ENCODE results near the gene NRDC. TPM values are rescaled to one million over a fixed set of nuclear protein-coding genes. Genes with fewer than 3 reads are reported as not detected.
A peak's percentile ranks its signal among the peaks of the same experiment; 100 is the strongest.
"Not testable (repeated sequence)": the region's sequence is repeated elsewhere in the genome, so short reads cannot be mapped to it uniquely, and the experiment has no call there.

The NRDC gene
- total RNA-seq, 2 experiments from 2014 or later, result 116 to 118 TPM

DNA sequence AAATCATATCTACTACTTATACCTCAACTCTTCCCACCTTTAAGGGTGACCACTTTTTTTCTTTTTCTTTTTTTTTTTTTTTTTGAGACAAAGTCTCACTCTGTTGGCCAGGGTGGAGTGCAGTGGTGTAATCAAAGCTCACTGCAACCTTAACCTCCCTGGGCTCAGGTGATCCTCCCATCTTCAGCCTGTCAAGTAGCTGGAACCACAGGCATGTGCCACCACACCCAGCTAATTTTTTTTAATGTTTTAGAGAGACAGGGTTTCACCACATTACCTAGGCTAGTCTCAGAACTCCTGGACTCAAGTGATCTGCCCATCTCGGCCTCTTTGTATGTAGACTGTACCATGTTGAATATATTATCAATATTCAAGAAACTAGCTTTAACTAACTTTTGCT is 39.4 kb downstream of the NRDC start:
- peaks cover 12% of the 10 kb centered on the region for H3K36me3 Mint-ChIP-seq
- no peak for DNase-seq
- H3K4me3 Mint-ChIP-seq, result no peak overlapping the region
- no peaks in the 10 kb centered on the region for H3K9me3 Mint-ChIP-seq
- H3K27ac Mint-ChIP-seq, result no peak overlapping the region
- no peaks in the 10 kb centered on the region for H3K27me3 Mint-ChIP-seq
- peaks cover 19% of the 10 kb centered on the region for H3K4me1 Mint-ChIP-seq

- Mint-ChIP-seq H3K27me3 (no peaks in the 10 kb centered on the region), H3K27ac (no peak overlapping the region), H3K4me3 (no peak overlapping the region), H3K4me1 (peaks cover 7% of the 10 kb centered on the region), H3K9me3 (no peaks in the 10 kb centered on the region), H3K36me3 (peaks cover 12% of the 10 kb centered on the region)
- no peak for DNase-seq
These were observed 41.3 kb downstream of the NRDC start for GRCh38 chr1:51837243-51837642.

GRCh38 chr1:51833700-51834099 is 44.8 kb downstream of the NRDC start:
- DNase-seq, result no peak
- Mint-ChIP-seq H3K27me3 (no peaks in the 10 kb centered on the region), H3K4me3 (no peak overlapping the region), H3K4me1 (peaks cover 2% of the 10 kb centered on the region), H3K27ac (no peak overlapping the region), H3K36me3 (peaks cover 10% of the 10 kb centered on the region), H3K9me3 (no peaks in the 10 kb centered on the region)

- no peak overlapping the region for H3K4me3 Mint-ChIP-seq
- DNase-seq, result no peak
- no peaks in the 10 kb centered on the region for H3K4me1 Mint-ChIP-seq
- no peaks in the 10 kb centered on the region for H3K27me3 Mint-ChIP-seq
- H3K9me3 Mint-ChIP-seq, result no peaks in the 10 kb centered on the region
- H3K36me3 Mint-ChIP-seq, result peaks cover 7% of the 10 kb centered on the region
- H3K27ac Mint-ChIP-seq, result no peak overlapping the region
These were observed 49.5 kb downstream of the NRDC start for GRCh38 chr1:51829058-51829457.

DNA sequence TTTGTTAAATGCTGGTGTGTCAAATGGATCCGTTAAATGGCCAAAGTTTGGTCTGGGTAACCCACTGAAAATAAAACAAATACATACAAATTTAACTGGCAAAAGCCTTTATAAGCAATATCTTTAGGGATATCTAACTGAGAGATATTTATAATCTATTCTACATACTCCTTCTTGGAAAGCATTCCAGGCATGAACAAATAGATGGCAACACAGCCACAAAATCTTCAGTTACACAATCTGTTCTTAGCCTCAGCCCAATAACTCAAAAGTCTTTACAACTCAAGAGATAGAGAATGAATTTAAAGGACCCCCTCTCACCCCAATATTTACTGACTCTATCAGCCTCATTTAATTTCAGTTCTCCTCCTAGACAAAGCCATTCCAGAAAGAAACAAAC is 58.7 kb downstream of the NRDC start:
- Mint-ChIP-seq H3K36me3 (peaks cover 7% of the 10 kb centered on the region), H3K9me3 (no peaks in the 10 kb centered on the region), H3K4me1 (no peaks in the 10 kb centered on the region)

GRCh38 chr1:51819021-51819420 is 59.5 kb downstream of the NRDC start:
- not testable (repeated sequence) for H3K27ac Mint-ChIP-seq, H3K4me3 Mint-ChIP-seq, H3K4me1 Mint-ChIP-seq, H3K27me3 Mint-ChIP-seq, DNase-seq, H3K36me3 Mint-ChIP-seq, H3K9me3 Mint-ChIP-seq

More for the DNA sequence above, 58.7 kb downstream of the NRDC start:
- DNase-seq, result no peak
- Mint-ChIP-seq H3K4me3 (no peak overlapping the region), H3K27me3 (no peaks in the 10 kb centered on the region), H3K27ac (no peak overlapping the region)

DNA sequence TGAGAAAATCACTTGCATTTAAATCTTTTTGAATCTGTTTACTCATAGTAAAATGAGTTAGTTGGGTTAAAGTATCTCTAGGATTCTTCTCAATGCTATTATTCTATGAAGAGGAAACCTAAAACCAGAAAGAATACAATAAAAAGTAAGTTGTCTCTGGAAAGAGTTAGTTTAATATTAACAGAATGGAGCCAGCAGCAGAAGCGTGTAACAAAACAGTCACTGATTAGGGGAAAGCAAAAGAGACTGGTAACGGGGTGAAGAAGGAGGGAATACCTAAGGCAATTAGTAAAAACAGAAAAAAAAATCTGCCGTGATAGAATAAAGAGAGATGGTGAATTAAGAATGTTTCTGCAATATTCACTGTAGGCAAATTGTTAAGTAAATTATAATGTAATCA is 60.0 kb downstream of the NRDC start:
- Mint-ChIP-seq H3K4me3 (no peak overlapping the region), H3K27ac (no peak overlapping the region), H3K27me3 (no peaks in the 10 kb centered on the region), H3K4me1 (no peaks in the 10 kb centered on the region), H3K9me3 (no peaks in the 10 kb centered on the region), H3K36me3 (peaks cover 14% of the 10 kb centered on the region)
- no peak for DNase-seq

- H3K27ac Mint-ChIP-seq, result no peak overlapping the region
- H3K36me3 Mint-ChIP-seq, result peaks cover 16% of the 10 kb centered on the region
- no peaks in the 10 kb centered on the region for H3K9me3 Mint-ChIP-seq
- no peaks in the 10 kb centered on the region for H3K27me3 Mint-ChIP-seq
- no peak for DNase-seq
- H3K4me1 Mint-ChIP-seq, result no peaks in the 10 kb centered on the region
- no peak overlapping the region for H3K4me3 Mint-ChIP-seq
These were observed 64.0 kb downstream of the NRDC start for GRCh38 chr1:51814513-51814912.

GRCh38 chr1:51799372-51799771 is 79.2 kb downstream of the NRDC start:
- no peak overlapping the region for H3K27ac Mint-ChIP-seq
- H3K9me3 Mint-ChIP-seq, result no peaks in the 10 kb centered on the region
- DNase-seq, result no peak
- no peaks in the 10 kb centered on the region for H3K27me3 Mint-ChIP-seq
- H3K36me3 Mint-ChIP-seq, result peaks cover 8% of the 10 kb centered on the region
- no peaks in the 10 kb centered on the region for H3K4me1 Mint-ChIP-seq
- H3K4me3 Mint-ChIP-seq, result no peak overlapping the region

GRCh38 chr1:51794868-51795267 is 83.7 kb downstream of the NRDC start:
- Mint-ChIP-seq H3K27ac (no peak overlapping the region), H3K36me3 (peaks cover 20% of the 10 kb centered on the region), H3K27me3 (no peaks in the 10 kb centered on the region), H3K9me3 (no peaks in the 10 kb centered on the region), H3K4me3 (no peak overlapping the region), H3K4me1 (peaks cover 14% of the 10 kb centered on the region)
- DNase-seq, result no peak

GRCh38 chr1:51794260-51794659 is 84.3 kb downstream of the NRDC start:
- peak overlapping the region; percentile 32 for H3K27ac Mint-ChIP-seq
- H3K4me3 Mint-ChIP-seq, result no peak overlapping the region
- H3K36me3 Mint-ChIP-seq, result peaks cover 22% of the 10 kb centered on the region
- H3K9me3 Mint-ChIP-seq, result no peaks in the 10 kb centered on the region
- DNase-seq, result no peak
- peaks cover 14% of the 10 kb centered on the region for H3K4me1 Mint-ChIP-seq
- no peaks in the 10 kb centered on the region for H3K27me3 Mint-ChIP-seq

DNA sequence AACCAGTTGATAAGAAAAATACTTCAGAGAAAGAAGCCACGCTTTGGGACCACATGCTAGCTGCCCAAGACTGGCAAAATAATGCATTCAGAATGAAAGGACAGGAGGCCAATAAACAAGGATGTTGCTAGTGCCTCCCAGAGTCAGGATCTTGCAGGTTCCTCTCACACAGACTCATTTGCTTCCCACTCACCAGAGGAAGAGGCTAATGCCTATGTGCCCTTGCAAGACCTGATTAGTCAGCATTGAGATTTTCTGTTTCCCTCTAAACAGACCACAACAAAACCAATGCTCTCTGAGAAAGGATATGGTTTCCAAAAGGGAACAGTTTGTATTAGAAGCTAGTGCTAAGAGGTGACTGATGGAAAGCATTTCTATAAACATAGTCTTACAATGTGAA is 85.7 kb downstream of the NRDC start:
- Mint-ChIP-seq H3K4me1 (peaks cover 14% of the 10 kb centered on the region), H3K4me3 (no peak overlapping the region), H3K27ac (peak overlapping the region; percentile 67), H3K27me3 (no peaks in the 10 kb centered on the region), H3K36me3 (peaks cover 24% of the 10 kb centered on the region), H3K9me3 (no peaks in the 10 kb centered on the region)
- peak; percentile 4 for DNase-seq

DNA sequence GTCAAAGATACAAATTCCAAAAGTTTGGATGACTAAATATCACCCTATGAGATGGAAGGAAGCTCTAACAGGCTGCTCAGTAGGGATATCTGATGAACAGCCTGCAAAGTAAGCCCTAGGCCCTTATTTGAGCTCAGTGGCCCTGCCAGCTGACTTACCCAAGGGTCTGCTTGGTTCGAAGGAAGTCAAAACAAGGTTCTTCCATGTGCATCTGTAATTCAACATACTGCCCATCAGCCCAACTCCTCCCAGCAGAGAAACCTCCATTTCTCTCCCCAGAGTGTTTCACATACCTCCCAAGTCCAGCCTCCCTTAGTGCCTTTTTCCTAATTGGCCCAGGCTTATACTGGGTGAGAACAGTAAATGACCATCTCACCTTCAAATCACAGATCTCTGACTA is 86.6 kb downstream of the NRDC start:
- H3K36me3 Mint-ChIP-seq, result peaks cover 24% of the 10 kb centered on the region
- H3K27ac Mint-ChIP-seq, result peak overlapping the region; percentile 34
- H3K4me1 Mint-ChIP-seq, result peaks cover 14% of the 10 kb centered on the region
- H3K9me3 Mint-ChIP-seq, result no peaks in the 10 kb centered on the region
- H3K27me3 Mint-ChIP-seq, result no peaks in the 10 kb centered on the region
- DNase-seq, result no peak
- H3K4me3 Mint-ChIP-seq, result no peak overlapping the region

GRCh38 chr1:51790385-51790784 is 88.1 kb downstream of the NRDC start:
- Mint-ChIP-seq H3K4me3 (no peak overlapping the region), H3K27me3 (no peaks in the 10 kb centered on the region), H3K36me3 (peaks cover 24% of the 10 kb centered on the region), H3K27ac (no peak overlapping the region), H3K4me1 (peaks cover 14% of the 10 kb centered on the region), H3K9me3 (no peaks in the 10 kb centered on the region)
- DNase-seq, result no peak

DNA sequence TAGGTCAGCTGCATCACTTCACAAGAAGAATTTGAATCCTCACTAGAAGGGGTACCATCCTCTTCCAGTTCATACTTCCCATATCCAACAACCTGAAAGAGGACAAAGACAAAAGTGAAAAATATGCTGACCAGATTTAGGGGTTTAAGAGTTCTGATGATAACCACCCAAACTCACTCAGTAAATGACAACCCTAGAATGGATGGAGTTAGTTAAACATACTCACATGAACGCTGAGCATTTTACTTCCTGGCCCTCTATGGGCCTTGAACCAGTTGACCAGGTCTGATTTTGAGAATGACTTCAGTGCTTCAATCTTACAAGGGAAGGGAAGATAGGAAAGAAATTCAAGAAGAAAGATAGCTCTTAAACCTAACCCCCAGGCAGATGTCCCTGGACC is 89.2 kb downstream of the NRDC start:
- Mint-ChIP-seq H3K4me1 (peaks cover 14% of the 10 kb centered on the region), H3K27me3 (no peaks in the 10 kb centered on the region), H3K27ac (peak overlapping the region; percentile 21), H3K4me3 (no peak overlapping the region), H3K36me3 (peaks cover 22% of the 10 kb centered on the region), H3K9me3 (no peaks in the 10 kb centered on the region)
- DNase-seq, result no peak

- no peaks in the 10 kb centered on the region for H3K9me3 Mint-ChIP-seq
- peaks cover 19% of the 10 kb centered on the region for H3K36me3 Mint-ChIP-seq
- peaks cover 14% of the 10 kb centered on the region for H3K4me1 Mint-ChIP-seq
- H3K27ac Mint-ChIP-seq, result peak overlapping the region; percentile 21
- DNase-seq, result no peak
- no peak overlapping the region for H3K4me3 Mint-ChIP-seq
- H3K27me3 Mint-ChIP-seq, result no peaks in the 10 kb centered on the region
These were observed 89.6 kb downstream of the NRDC start for GRCh38 chr1:51788938-51789337.

- DNase-seq, result no peak
- H3K4me3 Mint-ChIP-seq, result no peak overlapping the region
- no peak overlapping the region for H3K27ac Mint-ChIP-seq
- H3K27me3 Mint-ChIP-seq, result no peaks in the 10 kb centered on the region
- no peaks in the 10 kb centered on the region for H3K4me1 Mint-ChIP-seq
- peaks cover 7% of the 10 kb centered on the region for H3K36me3 Mint-ChIP-seq
- no peaks in the 10 kb centered on the region for H3K9me3 Mint-ChIP-seq
These were observed 93.5 kb downstream of the NRDC start for GRCh38 chr1:51784997-51785421.

Measured in activated naive CD8-positive, alpha-beta T cell treated with anti-CD3 and anti-CD28 coated beads for 36 hours (primary cell).